Limb (tissue), 2 donors: ENCODE measurements around the gene SKA3.

Experiments
- DNase-seq, 2 donors: peaks; one replicate each; pipeline ENCODE4 v3.0.0-alpha.2; 2016; ENCODE audit errors: extremely low spot score in 2 of 2

The SKA3 gene

DNA sequence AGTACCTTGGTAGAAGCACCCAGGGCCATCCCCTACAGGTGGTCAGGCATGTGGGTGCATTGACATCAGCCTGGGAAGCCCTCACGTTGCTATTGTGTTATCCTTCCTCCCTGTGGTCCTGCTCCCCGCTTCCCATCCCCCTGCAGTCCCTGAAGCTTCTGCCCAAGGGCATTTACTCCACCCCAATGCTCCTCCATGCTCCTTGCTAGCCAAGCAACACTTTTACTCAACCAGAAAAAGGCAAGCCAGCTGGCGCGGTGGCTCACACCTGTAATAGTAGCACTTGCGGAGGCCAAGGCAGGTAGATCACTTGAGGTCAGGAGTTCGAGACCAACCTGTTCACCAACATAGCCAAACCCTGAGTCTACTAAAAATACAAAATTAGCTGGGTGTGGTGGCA is 60.2 kb downstream of the SKA3 start:
- no peak for DNase-seq

DNA sequence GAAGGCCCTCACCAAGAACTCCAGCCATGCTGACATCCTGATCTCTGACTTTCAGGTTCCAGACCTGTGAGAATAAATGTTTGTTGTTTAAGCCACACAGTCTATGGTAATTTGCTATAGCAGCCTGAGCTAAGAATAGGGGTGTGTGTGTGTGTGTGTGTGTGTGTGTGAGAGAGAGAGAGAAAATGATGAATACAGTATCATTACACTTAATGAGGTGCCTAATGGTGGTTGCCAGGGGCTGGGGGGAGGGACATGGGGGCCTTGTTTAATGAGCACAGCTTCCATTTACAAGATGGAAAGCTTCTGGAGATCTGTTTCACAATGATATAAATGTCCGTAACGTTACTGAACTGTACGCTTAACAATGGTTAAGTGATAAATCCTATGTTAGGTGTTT is 61.1 kb downstream of the SKA3 start:
- DNase-seq, result no peak

DNA sequence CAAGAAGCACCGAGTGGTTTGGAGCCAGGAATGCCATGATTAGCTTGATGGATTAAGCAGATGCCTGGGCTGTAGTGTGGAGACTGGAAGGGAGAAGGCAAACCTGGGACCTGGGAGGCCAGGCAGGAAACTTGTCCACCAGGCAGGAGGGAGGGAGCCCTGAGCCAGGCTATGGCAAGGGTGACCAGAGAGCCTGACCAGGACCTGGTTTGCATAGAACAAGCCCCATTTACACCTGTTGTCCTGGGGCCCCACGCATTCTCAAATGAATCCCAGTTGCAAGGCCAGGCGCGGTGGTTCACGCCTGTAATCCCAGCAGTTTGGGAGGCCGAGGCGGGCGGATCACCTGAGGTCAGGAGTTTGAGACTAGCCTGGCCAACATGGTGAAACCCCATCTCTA is 64.8 kb downstream of the SKA3 start:
- no peak for DNase-seq

DNA sequence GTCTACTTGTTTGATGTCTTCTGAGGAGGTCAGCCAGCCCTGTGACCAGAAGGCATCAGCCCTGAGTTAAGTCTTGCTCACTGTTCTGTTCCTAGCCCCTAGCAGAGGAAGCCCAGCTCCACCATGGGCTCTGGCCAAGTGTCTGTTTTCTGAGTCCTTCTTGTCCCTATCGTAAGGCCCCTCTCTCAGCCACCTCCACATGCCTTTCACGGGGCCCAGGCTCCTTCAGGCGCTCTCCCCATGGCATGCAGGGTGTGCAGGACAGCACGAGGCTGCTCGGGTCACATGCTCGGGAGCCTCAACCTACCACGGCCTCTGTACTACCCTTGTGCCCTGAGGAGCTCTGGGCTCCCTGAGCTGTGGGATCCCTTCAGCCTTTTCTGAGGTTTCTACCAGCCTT is 67.2 kb downstream of the SKA3 start:
- no peak for DNase-seq

DNA sequence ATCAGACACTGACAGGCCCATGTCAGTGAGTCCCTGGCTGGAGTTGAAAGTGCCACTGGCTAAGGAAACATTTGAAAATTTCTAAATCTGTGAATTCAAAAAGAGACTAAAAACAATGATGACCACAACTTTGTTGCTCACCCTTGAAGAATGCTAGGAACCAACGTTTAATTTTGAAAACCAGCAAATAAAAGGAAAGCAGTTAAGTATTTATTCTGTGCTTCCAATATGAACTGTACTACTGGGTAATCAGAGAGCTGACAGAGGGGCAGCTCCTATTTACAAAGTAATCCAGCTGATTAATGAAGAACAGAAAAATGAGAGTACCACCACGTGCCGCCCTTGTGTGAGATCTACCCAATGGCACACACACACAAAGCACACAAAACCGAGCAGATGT is 70.3 kb downstream of the SKA3 start:
- no peak for DNase-seq

DNA sequence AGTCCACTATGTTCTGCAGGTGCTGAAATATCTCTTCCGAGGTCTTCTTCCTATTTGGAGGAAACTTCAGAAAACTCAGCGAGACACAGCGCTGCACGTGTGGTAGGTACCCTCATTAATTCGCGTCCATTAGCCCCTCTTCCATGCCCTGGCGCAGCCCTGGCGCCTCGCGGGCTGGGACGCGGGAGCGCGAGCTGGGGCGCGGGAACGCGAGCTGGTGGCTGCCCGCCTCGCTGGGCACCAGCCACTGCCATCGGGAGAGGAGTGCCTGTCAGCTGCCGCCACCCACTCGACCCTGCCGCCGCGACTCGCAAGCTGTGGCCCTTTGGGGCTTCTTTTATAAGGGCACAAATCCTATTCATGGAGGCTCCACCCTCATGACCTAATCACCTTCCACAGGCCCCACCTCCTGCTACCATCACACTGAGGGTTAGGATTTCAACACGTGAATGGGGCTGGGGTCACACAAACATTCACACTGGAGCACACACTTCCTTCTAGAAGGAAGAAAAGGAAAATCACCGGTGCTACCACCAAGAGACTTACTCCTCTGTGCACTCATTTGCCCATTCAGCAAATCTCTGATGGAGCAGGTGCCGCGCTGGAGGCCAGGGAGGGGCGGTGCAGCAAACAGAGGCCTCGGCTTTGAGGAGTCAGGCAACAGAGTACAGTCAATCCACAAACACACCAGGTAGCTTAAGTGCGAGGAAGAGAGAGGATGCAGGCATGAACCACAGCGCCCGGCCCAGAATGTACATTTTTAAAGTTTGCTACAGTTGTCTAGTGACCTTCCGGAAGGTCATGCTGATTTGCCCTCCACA is 71.9 kb downstream of the SKA3 start:
- no peak for DNase-seq
